Germinal center (tissue), 1 donor: ENCODE results near the gene DPM1.

Source experiments
- DNase-seq: peaks from one replicate; pipeline ENCODE4 v3.0.0; 2012; ENCODE audit warnings: mixed read lengths, low spot score

DPM1 gene

DNA sequence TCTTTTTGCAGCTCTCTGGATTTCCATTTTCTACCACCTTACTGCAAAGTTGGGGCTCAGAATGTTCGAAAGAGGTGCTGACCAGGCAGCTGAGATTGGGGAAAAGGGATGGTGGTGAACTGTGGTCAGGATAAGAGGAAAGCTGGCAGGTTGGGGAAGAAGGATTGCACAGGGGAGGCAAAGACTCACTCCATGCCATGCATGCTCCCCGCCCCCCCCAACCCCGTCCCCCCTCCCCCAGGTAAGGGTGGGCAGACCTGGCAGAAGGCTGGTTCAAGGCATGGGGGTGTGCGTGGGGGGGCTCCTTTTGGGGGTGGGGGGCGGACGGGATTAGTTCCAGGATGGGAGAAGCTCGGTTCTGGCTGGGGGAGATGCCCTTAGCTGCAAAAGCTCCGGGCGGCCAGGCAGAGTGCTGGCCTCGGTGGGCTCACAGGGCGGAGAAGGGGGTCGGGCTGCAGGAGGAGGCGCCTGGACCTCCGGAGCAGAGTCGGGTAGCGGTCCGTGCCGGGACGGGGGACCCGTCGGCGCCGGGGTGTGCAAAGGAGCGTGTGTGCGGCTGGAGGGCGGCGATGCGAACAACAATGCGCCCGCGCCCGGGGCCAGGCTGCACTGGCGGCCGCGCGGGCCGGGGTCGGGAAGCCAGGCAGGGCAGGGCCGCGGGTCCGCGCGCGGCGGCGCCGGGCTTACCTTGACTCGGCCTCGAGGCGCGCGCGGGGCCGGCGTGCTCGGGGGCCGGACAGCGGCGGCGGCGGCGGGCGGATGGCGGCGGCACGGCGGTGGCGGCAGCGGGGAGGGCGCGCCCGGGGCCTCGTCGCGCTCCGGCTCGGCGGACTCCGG, 28.0 kb downstream of the DPM1 start:
- no peak for DNase-seq

GRCh38 chr20:50929299-50930138, 28.8 kb downstream of the DPM1 start:
- peak; percentile 85 for DNase-seq

DNA sequence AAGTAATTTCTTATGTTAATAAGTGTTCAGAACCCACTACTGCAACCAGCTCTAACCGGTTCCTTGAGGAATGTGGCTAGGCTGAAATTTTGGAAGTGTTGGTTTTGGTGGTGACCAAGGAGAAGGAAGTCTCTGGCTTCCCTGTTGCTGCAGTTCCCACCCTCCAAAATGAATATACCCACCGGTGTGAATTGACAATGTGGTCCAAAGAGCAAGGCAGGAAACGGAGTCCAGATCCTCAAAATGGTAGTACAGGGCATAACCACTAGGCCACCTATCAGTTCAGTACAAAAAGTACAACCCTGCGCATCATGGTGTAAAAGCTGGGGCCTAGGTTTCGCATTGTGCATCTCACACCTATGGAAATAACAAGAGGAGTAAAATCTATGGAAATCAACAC, 29.9 kb downstream of the DPM1 start:
- no peak for DNase-seq

- DNase-seq, result no peak
These were observed 31.8 kb downstream of the DPM1 start for GRCh38 chr20:50926530-50926929.

DNA sequence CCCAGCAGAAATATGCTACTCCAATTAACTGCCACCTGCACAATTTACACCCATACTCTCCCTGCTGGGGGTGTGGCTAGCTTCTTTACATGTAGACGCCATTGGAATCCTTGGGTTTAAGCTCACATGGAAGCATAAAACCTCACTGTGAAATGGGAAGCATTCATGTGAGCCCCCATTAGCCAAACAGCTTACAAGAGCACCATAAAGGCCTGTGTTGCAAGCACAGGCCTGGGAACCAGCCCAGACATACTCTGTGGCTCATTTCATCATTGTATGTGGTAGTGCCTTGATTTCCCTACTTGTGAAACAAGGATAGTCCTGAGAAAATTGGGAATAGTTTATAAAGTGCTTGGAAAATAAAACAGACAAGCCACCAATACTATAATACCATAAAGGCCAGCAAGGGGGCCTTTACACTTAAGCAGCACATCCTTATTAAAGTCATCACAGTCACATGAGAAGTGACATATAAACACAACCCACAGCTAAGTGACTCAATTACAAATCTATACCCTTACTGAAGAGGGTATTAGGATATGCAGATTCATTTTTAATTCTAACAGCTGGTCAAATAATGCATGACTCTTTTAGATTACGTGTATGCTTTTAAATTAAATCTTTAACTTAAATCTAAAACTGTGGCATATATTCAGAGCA, 33.9 kb downstream of the DPM1 start:
- no peak for DNase-seq

DNA sequence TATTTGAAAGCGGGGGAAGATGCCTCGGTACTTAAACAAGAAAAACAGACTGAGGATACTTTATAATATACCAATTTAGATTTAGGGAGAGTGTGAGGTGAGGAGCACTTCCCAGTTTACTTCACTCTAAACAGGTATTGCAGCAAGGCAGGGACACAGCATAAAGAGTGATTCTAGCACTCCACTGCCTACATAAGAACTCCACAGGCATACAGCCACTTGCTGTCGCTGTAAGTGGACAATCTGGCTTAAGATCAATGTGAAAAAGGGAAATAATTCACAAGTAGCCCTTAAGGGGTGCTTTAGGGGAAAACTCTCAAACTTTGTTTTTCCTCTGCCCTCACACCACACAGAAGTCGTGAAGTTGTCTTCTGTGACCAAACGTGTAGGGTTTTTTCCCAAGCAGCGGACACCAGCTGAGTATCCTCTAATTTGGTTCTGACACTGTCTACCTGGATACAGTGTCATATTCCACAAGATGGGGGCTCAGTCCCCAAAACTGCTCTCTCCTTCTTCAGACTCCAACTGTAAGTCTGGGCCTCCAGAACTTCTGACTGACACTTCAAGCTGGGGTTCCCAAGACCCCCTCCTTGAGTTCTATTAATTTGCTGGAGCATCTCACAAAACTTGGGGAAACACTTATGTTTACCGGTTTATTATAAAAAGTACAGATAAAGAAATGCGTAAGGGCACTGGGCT, 36.4 kb downstream of the DPM1 start:
- no peak for DNase-seq

DNA sequence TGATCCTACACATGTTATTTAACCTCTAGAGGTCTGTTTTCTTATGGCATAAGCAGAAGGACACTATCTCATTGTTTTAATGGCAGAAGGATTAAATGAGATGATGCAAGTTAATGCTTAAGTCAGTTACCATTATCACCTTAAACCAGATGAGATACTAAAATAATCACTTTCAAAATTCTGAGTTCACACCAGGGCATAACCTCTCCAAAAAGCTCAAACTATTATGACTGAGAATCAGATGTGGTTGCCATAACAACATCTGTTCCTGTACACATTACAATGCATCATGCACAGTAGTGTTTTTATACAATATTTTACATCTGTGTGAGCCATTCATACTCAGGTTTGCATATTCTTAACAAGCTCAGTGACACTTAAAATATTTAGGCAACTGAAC, 37.3 kb downstream of the DPM1 start:
- DNase-seq, result peak; percentile 43

DNA sequence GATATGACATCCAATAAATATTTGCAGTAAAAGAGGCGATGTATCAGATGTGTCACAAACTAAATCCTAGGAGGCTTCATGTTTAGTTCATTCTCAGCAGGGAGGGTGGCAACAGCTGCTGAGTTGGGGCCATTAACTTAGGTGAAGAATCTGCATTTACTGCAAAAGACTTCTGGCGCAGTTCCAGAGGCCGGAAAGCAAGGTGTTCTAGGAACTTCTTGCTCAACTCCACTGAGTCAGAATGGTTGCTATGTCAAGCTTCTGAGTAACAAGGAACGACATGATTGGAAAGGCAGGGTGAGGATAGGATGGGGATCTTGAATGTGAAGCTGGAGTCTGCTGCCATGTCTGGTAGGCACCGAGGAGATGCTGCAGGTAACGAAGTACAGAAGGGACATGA, 38.8 kb downstream of the DPM1 start:
- DNase-seq, result no peak

DNA sequence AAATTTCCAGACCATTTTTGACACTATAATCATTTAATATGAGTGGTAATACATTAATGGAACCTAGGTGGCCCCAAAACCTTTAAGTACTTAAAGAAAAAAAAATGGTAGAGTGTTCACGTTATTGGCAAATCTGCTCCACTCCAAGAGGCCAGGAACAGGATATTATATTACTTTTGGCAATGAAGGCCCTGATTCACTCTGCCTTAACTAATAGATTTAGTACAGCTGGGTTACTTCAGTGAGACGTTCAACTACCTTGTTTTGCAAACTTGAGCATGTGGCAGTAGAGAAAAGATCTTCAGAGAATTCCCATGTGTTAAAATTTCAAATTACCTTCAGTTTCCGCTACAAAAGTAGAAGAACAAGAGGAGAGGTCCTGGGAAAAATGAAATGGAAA, 39.9 kb downstream of the DPM1 start:
- DNase-seq, result no peak

GRCh38 chr20:50916934-50917333, 41.4 kb downstream of the DPM1 start:
- DNase-seq, result no peak

- no peak for DNase-seq
These were observed 42.1 kb downstream of the DPM1 start for GRCh38 chr20:50916257-50916656.

- no peak for DNase-seq
These were observed 42.9 kb downstream of the DPM1 start for GRCh38 chr20:50915424-50915823.

- no peak for DNase-seq
These were observed 44.5 kb downstream of the DPM1 start for GRCh38 chr20:50913690-50914375.

DNA sequence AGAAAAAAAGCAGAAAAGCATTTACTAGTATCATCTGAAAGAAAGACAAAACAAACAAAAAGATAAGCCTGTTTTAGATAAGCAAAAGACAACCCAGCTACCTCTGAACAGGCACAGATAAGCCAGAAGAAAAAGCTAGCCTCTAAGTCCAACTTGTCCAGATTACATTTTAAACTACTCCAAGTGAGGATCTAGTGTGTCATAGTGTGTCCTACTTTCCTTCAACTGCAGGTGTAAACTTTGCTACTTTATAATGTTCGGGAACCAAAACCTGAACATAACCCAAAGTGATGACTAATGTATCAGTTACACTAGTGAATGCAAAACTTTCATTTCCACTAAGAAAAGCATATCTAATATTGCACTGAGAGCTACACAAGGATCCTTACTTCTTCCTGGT, 46.6 kb downstream of the DPM1 start:
- no peak for DNase-seq

- no peak for DNase-seq
These were observed 47.3 kb downstream of the DPM1 start for GRCh38 chr20:50911030-50911429.

DNA sequence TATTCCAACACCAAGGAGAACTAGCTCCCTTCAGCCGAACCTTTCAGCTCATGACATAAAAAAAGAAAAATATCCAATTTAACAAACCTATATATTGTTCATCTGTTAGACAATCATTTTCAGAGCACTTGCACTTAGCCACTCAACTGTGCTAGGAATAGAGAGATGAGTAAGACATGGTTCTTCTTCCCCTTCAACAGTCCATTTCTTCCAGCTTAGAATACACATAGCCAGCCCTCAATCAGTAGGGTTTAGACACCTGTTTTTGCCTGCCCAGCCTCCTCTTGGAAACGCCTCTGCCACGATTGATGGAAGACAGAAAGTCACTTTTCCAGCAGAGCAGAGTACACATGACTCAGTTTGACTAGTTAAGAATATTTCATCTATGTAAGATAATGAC, 48.9 kb downstream of the DPM1 start:
- DNase-seq, result no peak

- DNase-seq, result no peak
These were observed 54.2 kb downstream of the DPM1 start for GRCh38 chr20:50904067-50904570.

DNA sequence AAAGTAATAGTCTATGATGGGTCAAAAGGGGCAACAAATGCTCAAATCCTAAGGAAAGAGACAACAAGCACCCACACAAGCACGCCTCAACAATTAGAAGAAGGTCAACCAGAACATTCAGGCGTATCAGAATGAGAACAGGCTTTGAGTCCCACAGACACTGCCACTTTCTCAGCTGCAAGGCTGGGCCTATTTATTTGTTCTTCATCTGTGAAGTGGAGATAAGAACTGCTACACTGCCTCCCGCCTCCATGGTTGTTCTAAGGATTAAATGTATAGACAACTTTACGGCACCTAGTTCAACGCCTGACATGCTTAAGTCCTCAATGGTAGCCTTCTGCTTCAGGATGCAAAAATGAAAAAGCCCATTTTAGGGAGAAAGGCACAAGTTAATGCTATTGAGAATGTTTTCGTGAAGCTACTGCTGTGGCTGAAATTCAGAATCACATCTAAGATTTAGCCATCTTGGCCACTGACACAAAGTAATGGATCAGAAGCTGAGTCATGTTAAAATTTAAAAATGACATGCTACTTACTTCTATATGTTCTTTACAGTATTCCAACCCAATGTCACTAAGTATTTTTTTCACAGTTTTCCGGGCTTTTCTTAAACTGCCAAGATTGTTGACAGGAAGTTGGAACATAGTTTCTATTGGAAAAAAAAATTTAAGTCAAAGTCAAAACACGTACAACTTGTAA, 54.8 kb downstream of the DPM1 start:
- no peak for DNase-seq

GRCh38 chr20:50901301-50901700, 57.0 kb downstream of the DPM1 start:
- DNase-seq, result no peak

DNA sequence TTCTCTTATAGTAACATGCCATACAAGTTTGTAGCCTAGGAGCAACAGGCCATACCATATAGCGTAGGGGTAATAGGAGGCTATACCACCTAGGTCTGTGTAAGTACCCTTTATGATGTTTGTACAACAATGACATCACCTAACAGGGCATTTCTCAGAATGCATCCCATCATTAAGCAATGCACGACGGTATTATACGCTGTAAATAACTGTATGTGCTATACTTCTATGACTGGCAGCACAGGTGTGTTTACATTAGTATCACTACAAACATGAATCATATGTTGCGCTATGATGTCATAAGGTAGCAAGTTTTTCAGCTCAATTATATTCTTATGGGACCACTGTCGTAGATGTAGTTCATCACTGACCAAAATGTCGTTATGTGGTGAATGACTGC, 58.1 kb downstream of the DPM1 start:
- DNase-seq, result no peak

- DNase-seq, result no peak
These were observed 59.9 kb downstream of the DPM1 start for GRCh38 chr20:50898475-50898874.
